OCI-LY3 (cell line): Measurements from ENCODE around the gene SLC39A5.

Experiments used
- H2AFZ ChIP-seq: fragments of 200-600, 300-600 bp; shearing (Covaris generic); 2 replicates; pipeline ENCODE4 v1.6.0; 2014; ENCODE audit warnings: antibody characterized with exemption, low read depth, low read length
- H3K27ac ChIP-seq: fragments of 200-600, 300-600 bp; sonication (generic); 2 replicates; pipeline ENCODE4 v1.5.1; 2014; ENCODE audit warnings: mild to moderate bottlenecking, low read length, moderate library complexity, mixed read lengths
- H3K27me3 ChIP-seq: fragments of 200-600, 300-600 bp; sonication (generic); 2 replicates; pipeline ENCODE4 v1.6.1; 2014; ENCODE audit warnings: low read depth, low read length, mixed read lengths
- H3K36me3 ChIP-seq: fragments of 200-600, 300-600 bp; sonication (generic); replicated peaks from 2 replicates; pipeline ENCODE3; 2014; ENCODE audit warnings: low read depth, low read length, mixed read lengths
- H3K4me1 ChIP-seq: fragments of 300-600, 200-600 bp; sonication (generic); 2 replicates; pipeline ENCODE4 v1.6.1; 2014; ENCODE audit warnings: low read length, mixed read lengths
- H3K4me2 ChIP-seq: fragments of 200-600, 300-600 bp; sonication (generic); 2 replicates; pipeline ENCODE4 v1.6.1; 2014; ENCODE audit warnings: low read length, mixed read lengths
- H3K4me3 ChIP-seq: fragments of 300-600, 200-600 bp; sonication (generic); 2 replicates; pipeline ENCODE4 v1.5.1; 2014; ENCODE audit warnings: antibody characterized with exemption, mild to moderate bottlenecking, low read length, moderate library complexity
- H3K79me2 ChIP-seq: fragments of 300-600, 200-600 bp; shearing (Covaris generic); 2 replicates; pipeline ENCODE4 v1.6.1; 2014; ENCODE audit warnings: mild to moderate bottlenecking, low read length, mixed read lengths
- H3K9ac ChIP-seq: fragments of 300-600, 200-600 bp; shearing (Covaris generic); 2 replicates; pipeline ENCODE4 v1.6.0; 2014; ENCODE audit warnings: mild to moderate bottlenecking, low read length, moderate library complexity
- H3K9me3 ChIP-seq: fragments of 200-600, 300-600 bp; shearing (Covaris generic); 2 replicates; pipeline ENCODE4 v1.6.1; 2014; ENCODE audit warnings: low read length, mixed read lengths; ENCODE audit not compliant: insufficient read depth
- H4K20me1 ChIP-seq: fragments of 200-600, 300-600 bp; sonication (generic); 2 replicates; pipeline ENCODE4 v1.6.1; 2016; ENCODE audit warnings: low read length, mixed read lengths; ENCODE audit not compliant: insufficient read depth
- CTCF ChIP-seq: fragments of 200-600, 300-600 bp; sonication (generic); IDR thresholded peaks from 2 replicates; pipeline ENCODE4 v1.5.1; 2014; ENCODE audit warnings: antibody characterized with exemption, low read length, low read depth
- EZH2phosphoT487 ChIP-seq: fragments of 200-600 bp; shearing (Covaris generic); IDR thresholded peaks from 2 replicates; pipeline ENCODE4 v1.6.1; 2018; ENCODE audit warnings: antibody characterized with exemption, mixed run types, low read depth

SLC39A5 gene

GRCh38 chr12:56241424-56242303, 11.8 kb downstream of the SLC39A5 start:
- H3K9me3 ChIP-seq, result no peaks in the 10 kb centered on the region
- no peak overlapping the region for H3K9ac ChIP-seq
- no peaks in the 10 kb centered on the region for H4K20me1 ChIP-seq
- peaks cover 36% of the 10 kb centered on the region for H3K36me3 ChIP-seq
- H3K79me2 ChIP-seq, result no peaks in the 10 kb centered on the region
- no peak overlapping the region for H3K27ac ChIP-seq
- H3K4me3 ChIP-seq, result no peak overlapping the region
- H3K27me3 ChIP-seq, result no peaks in the 10 kb centered on the region
- no peak overlapping the region for H2AFZ ChIP-seq
- TF ChIP-seq EZH2phosphoT487 (no peak), CTCF (no peak)
- no peaks in the 10 kb centered on the region for H3K4me1 ChIP-seq
- H3K4me2 ChIP-seq, result no peak overlapping the region

- no peaks in the 10 kb centered on the region for H4K20me1 ChIP-seq
- H3K36me3 ChIP-seq, result peaks cover 42% of the 10 kb centered on the region
- no peaks in the 10 kb centered on the region for H3K4me1 ChIP-seq
- H3K9ac ChIP-seq, result no peak overlapping the region
- H3K9me3 ChIP-seq, result no peaks in the 10 kb centered on the region
- no peak overlapping the region for H3K4me3 ChIP-seq
- H2AFZ ChIP-seq, result no peak overlapping the region
- no peak for TF ChIP-seq CTCF
- TF ChIP-seq EZH2phosphoT487, result no peak
- no peak overlapping the region for H3K4me2 ChIP-seq
- H3K27me3 ChIP-seq, result no peaks in the 10 kb centered on the region
- no peaks in the 10 kb centered on the region for H3K79me2 ChIP-seq
- no peak overlapping the region for H3K27ac ChIP-seq
Observed at GRCh38 chr12:56242986-56243385, 13.1 kb downstream of the SLC39A5 start.

GRCh38 chr12:56243731-56244181, 13.9 kb downstream of the SLC39A5 start:
- Histone ChIP-seq H3K4me3 (no peak overlapping the region), H3K27ac (no peak overlapping the region), H3K9ac (no peak overlapping the region), H3K9me3 (no peaks in the 10 kb centered on the region), H4K20me1 (no peaks in the 10 kb centered on the region), H3K79me2 (no peaks in the 10 kb centered on the region), H3K4me2 (no peak overlapping the region), H3K27me3 (no peaks in the 10 kb centered on the region), H3K36me3 (peaks cover 49% of the 10 kb centered on the region), H3K4me1 (no peaks in the 10 kb centered on the region), H2AFZ (no peak overlapping the region)
- TF ChIP-seq EZH2phosphoT487 (no peak), CTCF (no peak)

- Histone ChIP-seq H2AFZ (no peak overlapping the region), H3K4me1 (no peaks in the 10 kb centered on the region), H3K4me3 (no peak overlapping the region), H3K27ac (no peak overlapping the region), H3K79me2 (no peaks in the 10 kb centered on the region), H3K36me3 (peaks cover 52% of the 10 kb centered on the region), H3K9ac (no peak overlapping the region), H3K27me3 (no peaks in the 10 kb centered on the region), H3K4me2 (no peak overlapping the region), H4K20me1 (no peaks in the 10 kb centered on the region), H3K9me3 (no peaks in the 10 kb centered on the region)
- TF ChIP-seq EZH2phosphoT487 (no peak), CTCF (no peak)
Observed at GRCh38 chr12:56244494-56244893, 14.6 kb downstream of the SLC39A5 start.
